Measurements from ENCODE around the gene EEF2. TPM values are rescaled to one million over a fixed set of nuclear protein-coding genes. Genes with fewer than 3 reads are reported as not detected.

EEF2 gene
- total and polyA plus RNA-seq, 2 donors (not counting 3 experiments of a cell fraction or from before 2014, with no cell fraction given): 1,496 to 2,318 TPM

DNA sequence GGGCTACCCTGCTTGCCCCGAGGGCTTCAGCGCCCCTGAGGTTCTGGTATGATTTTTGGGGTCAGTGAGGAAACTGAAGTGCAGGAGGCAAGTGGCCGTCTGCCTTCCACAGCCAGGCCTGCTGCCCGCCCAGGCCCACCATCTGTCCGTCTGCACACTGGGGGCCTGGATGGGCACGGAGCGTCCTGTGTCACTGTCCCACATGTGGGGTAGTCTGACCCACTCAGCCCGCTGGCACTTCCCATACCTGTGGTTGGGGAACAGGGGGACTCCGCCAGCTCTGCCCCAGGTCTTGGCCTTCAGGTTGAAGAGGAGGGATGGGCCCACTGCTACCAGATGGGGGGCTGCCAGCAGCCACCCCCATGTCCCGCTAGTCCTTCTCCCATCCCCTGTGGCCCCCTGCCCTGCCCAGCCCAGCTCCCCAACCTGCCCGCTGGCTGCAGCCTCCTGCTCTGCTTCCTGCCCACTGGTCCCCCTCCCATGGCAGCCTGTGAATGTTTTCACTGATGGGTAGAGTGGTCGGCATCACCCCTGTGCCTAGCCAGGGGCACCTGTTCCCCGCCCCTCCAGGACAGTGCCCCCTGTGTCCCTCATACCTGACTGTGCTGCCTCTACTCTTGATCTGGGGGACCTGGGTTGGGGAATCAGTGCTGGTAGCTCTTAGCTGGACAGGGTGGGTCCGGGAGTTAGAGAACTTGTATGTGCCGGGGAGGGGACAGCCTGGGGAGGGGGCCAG is 31.8 kb upstream of the EEF2 start:
- DNase-seq (ENCODE audit: low read depth, low spot score): no peak

More for the DNA sequence above, 31.8 kb upstream of the EEF2 start:
- H3K9me3 ChIP-seq (replicated peaks; ENCODE audit: control insufficient read depth, insufficient read depth, low read length): no peaks in the 10 kb centered on the region
- no TSS peak for BruUV-seq (replicated peaks)
- H3K9ac ChIP-seq (replicated peaks; ENCODE audit: extremely low read depth, insufficient read depth, low read length): no peak overlapping the region
- no peak overlapping the region for H3K4me2 ChIP-seq (ENCODE audit: insufficient read depth, low read length)
- no peaks in the 10 kb centered on the region for H3K9me1 ChIP-seq (replicated peaks; ENCODE audit: control insufficient read depth, extremely low read depth, insufficient read depth, low read length)
- dilution Hi-C loops (cut with MboI; ENCODE audit: extremely low pct_ligation_motif_present, low sequenced_read_pairs): no loop called here
- no peak overlapping the region for H2AFZ ChIP-seq (ENCODE audit: low read depth, low read length)
- no peak for FAIRE-seq
- H3K4me1 ChIP-seq (ENCODE audit: control insufficient read depth, extremely low read depth, insufficient read depth, low read length): no peaks in the 10 kb centered on the region
- H3K79me2 ChIP-seq (ENCODE audit: control insufficient read depth, insufficient read depth, low read length): peaks cover 21% of the 10 kb centered on the region
- ChIA-PET CTCF (no interaction called here), POLR2A (interaction anchor here (0.7 kb wide), 1 partner anchor 163 kb away, joined by 4 read pairs; no protein-coding TSS in a partner anchor)
- H4K20me1 ChIP-seq (replicated peaks; ENCODE audit: control insufficient read depth, extremely low read depth, insufficient read depth, low read length): no peaks in the 10 kb centered on the region
- intact Hi-C loops (cut with micrococcal nuclease): no loop called here
- H3K36me3 ChIP-seq (ENCODE audit: control insufficient read depth in 2 of 2, extremely low read depth in 1 of 2, insufficient read depth in 2 of 2, low read length in 2 of 2): peaks cover 2 to 40% of the 10 kb centered on the region in 2 experiments
- H3K4me3 ChIP-seq (replicated peaks in 1 of 3; ENCODE audit: insufficient read depth in 1 of 3, low read depth in 1 of 3, low read length in 3 of 3): no peak overlapping the region
- no peak overlapping the region for H3K27ac ChIP-seq (ENCODE audit: insufficient read depth, low read depth, low read length)
- TF ChIP-seq JUN (IDR thresholded peaks at IDR 0.05; ENCODE audit: borderline replicate concordance, insufficient read depth, insufficient read length, low read depth) (no peak), GATA2 (IDR thresholded peaks at IDR 0.05; ENCODE audit: insufficient read depth, insufficient read length, low read depth, low read length) (no peak), FOS (IDR thresholded peaks at IDR 0.05; ENCODE audit: borderline replicate concordance, insufficient read depth, low read length) (no peak), EZH2 (IDR thresholded peaks at IDR 0.05; ENCODE audit: borderline replicate concordance, low read depth, low read length, severe bottlenecking) (no peak), POLR2A (IDR thresholded peaks at IDR 0.05; ENCODE audit: low read depth, low read length) (no peak), POLR2AphosphoS5 (IDR thresholded peaks at IDR 0.05; ENCODE audit: insufficient read depth, low read depth, low read length) (no peak), MYC (IDR thresholded peaks at IDR 0.05; ENCODE audit: low read depth, low read length) (no peak)
- TF ChIP-seq, protein P1, sequence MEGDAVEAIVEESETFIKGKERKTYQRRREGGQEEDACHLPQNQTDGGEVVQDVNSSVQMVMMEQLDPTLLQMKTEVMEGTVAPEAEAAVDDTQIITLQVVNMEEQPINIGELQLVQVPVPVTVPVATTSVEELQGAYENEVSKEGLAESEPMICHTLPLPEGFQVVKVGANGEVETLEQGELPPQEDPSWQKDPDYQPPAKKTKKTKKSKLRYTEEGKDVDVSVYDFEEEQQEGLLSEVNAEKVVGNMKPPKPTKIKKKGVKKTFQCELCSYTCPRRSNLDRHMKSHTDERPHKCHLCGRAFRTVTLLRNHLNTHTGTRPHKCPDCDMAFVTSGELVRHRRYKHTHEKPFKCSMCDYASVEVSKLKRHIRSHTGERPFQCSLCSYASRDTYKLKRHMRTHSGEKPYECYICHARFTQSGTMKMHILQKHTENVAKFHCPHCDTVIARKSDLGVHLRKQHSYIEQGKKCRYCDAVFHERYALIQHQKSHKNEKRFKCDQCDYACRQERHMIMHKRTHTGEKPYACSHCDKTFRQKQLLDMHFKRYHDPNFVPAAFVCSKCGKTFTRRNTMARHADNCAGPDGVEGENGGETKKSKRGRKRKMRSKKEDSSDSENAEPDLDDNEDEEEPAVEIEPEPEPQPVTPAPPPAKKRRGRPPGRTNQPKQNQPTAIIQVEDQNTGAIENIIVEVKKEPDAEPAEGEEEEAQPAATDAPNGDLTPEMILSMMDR (IDR thresholded peaks at IDR 0.05; ENCODE audit: extremely low read depth in 1 of 2, insufficient read depth in 1 of 2, low read depth in 1 of 2, low read length in 2 of 2): no peak
- TF ChIP-seq, protein P2, sequence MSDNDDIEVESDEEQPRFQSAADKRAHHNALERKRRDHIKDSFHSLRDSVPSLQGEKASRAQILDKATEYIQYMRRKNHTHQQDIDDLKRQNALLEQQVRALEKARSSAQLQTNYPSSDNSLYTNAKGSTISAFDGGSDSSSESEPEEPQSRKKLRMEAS (IDR thresholded peaks at IDR 0.05; ENCODE audit: insufficient read depth, insufficient read length): no peak
- no peaks in the 10 kb centered on the region for H3K27me3 ChIP-seq (ENCODE audit: control insufficient read depth in 2 of 2, insufficient read depth in 2 of 2, low read length in 2 of 2)
